Ovary (tissue), 3 donors: ENCODE results near the gene SLC39A8.

Source experiments
- CTCF ChIP-seq, 3 donors: fragments of 450-650 bp in 2 of 3; fragments of 200-600 bp in 1 of 3; IDR thresholded peaks; one replicate each; pipeline versions ENCODE4 v1.5.1 to v1.8.0; 2016 to 2022; ENCODE audit warnings: antibody characterized with exemption in 3 of 3, mild to moderate bottlenecking in 1 of 3
- POLR2A ChIP-seq: fragments of 450-650 bp; IDR thresholded peaks from one replicate; pipeline ENCODE4 v1.6.1; 2017; ENCODE audit warnings: antibody characterized with exemption, mild to moderate bottlenecking, moderate library complexity
- donor health status: DM: no; HTN: no; CAD: no.

- TF ChIP-seq CTCF (IDR thresholded peaks at IDR 0.05) = no peak
- TF ChIP-seq POLR2A = no peak
Observed at GRCh38 chr4:102326951-102327350, 18.3 kb downstream of the SLC39A8 start.
